RPMI8226 (cell line): Measurements from ENCODE around the gene ADGRL3.
"Not testable (repeated sequence)": the region's sequence is repeated elsewhere in the genome, so short reads cannot be mapped to it uniquely, and the experiment has no call there.

ENCODE experiments used
- DNase-seq: peaks from one replicate; pipeline ENCODE4 v3.0.0-alpha.2; 2015

The ADGRL3 gene

DNA sequence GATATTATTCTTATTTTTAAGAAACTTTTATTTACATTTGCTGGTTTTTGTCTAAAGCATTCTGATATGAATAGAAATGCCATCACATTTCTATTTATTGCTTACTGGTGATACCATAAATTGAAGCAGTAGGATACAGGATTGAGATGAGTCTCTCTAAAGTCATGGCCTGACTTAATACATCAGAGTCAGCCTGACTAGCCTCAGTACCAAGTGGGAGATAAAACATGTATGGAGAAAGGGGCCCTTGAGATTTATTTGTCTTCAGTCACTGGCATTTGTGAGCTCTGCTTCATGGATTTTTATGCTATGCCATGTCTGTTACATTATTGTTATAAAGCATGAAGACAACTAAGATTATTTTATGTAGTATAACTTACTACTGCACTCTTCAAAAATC lies 465.5 kb downstream of the ADGRL3 start:
- no peak for DNase-seq

DNA sequence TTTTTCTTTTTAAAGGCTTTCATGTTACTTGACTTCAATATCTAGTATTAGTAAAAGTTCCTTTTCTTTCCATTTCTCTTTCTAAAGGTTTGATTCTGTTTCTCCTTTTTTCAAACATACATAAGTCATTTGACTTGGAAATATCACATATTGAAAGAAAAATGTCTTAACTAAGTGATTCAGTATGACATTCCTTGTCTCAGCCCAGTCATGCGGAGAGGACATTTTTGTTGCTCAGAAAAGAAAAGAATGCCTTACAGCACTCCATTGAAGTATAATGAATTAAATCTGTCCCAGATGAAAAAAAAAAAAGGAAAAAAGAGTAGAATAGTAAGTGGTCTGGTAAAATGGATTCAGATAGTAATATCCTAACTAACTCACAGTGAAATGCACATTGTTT lies 466.1 kb downstream of the ADGRL3 start:
- DNase-seq, result no peak

DNA sequence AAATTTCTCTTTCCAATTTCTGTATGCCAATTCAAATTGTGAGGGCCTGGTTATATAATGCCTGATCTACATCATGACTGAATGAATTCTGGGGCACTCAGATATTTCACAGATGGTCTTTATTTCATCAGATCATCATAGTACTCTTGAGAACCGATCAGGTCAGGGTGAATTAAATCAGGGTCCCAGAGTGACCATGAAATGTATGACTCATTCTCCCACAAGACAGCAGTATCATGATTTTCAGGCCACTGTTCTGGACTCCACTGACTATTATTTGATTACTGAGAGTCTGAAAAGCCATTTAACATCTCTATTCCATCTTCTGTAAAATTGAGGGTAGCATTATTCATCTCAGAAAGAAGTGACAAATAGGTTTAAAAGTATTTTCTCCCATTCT lies 471.5 kb downstream of the ADGRL3 start:
- no peak for DNase-seq

DNA sequence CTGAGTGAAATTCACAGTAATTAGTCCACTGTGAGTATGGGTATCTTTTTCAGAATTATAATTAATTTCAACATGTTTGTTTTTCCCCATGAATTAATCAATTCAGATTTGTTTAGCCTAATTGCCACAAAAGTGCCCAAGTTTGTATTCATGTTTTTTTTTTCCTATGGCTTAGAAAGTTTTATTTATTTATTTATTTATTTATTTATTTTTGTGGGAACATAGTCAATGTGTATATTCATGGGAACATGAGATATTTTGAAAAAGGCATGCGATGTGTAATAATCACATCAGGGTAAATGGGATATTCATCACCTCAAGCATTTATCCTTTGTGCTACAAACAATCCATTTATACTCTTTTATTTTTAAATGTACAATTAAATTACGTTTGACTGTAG lies 475.3 kb downstream of the ADGRL3 start:
- DNase-seq, result no peak

DNA sequence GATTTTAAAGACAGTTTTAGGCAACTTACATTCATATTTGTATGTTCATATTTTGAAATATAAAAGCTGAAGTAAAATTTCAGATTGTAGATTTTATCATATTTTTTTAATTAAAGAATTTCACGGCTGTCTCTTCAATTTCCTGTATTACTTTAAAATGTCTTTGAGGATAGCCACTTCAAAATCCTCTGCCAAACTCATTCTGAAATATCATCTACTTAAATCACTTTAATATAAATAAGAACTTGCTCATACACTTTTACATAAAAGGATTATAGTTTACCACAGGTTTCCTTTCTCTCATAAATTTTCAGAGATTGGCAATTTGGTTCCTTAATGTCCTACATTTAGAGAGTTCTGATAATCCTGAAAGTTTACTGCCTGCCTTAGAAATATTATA lies 478.2 kb downstream of the ADGRL3 start:
- no peak for DNase-seq

DNA sequence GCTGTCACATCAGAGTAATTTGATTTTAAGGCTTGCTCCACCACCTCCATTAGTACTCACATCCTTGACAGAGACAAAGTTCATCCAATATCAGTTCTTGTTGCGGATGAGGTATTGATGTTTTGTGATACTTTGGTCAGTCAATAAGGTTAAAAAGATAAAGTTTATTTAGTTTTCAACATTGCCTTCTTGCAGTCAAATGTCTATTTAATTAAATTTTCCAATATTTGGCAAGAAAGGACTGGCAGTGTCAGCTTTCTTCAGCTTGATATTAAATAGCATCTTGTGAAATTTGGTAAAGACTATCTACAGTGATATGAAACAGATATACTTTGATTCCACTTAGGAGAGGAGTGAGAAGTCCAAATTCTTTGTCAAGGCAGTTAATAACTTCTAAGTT lies 493.4 kb downstream of the ADGRL3 start:
- no peak for DNase-seq

DNA sequence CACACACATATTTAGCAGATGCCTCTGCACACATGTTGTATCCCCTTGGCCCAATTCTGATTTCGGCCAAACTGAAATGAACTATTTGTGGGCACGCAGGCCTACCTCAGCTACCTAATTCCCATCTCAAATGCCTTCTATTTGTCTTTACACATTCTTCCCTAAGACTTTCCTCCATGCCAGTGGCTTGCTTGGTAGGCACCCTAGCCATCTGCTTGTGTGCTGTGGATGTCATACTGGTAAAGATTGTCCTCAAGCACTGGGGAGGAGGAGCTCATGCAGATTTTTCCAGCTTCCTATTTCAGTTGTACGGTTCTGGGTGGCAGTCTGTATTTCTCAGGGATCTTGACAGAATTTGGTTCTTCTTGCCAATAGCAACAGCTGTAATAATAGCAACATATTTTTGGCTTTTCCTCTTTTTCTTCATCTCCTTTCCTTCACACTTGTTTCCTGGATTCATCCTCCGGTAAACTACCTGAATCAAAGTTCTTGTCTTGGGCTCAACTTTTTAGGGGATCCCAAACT lies 514.3 kb downstream of the ADGRL3 start:
- no peak for DNase-seq

DNA sequence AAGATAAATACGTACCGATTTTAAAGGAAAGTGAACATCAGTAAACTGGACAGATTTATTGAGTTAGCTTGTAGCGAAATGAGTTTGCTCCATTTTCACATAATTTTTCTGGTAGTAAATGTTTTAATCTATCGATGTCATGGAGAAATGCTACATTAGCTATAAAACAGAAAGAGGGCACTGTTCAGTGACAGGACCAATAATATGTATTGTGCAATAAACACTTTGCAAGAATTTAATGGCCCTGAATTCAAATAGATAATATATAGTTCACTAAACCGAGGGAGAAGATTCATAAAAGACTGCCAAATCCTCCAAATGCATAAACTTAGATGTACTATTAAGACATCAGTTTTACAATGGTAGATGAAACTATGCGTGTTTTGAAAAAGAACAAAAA lies 516.3 kb downstream of the ADGRL3 start:
- DNase-seq, result no peak

DNA sequence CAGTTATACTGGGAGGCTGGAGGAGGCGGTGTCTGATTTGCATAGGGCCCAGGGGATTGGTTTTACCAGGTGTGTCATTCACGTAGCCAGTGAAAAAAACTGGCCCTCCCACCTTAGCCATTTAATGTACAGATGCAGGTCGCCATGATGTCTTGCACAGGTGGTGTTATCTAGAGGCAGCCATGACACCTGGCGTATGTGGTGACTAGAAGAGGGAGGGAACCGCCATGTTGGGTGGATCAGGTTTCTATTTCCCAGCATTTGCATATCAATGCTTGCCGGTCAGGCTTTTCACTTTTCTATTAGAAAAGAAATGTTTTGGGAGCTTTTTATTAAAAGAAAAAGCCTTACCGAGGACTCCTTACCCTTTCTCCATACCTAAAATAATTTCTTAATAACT lies 523.4 kb downstream of the ADGRL3 start:
- DNase-seq, result no peak

DNA sequence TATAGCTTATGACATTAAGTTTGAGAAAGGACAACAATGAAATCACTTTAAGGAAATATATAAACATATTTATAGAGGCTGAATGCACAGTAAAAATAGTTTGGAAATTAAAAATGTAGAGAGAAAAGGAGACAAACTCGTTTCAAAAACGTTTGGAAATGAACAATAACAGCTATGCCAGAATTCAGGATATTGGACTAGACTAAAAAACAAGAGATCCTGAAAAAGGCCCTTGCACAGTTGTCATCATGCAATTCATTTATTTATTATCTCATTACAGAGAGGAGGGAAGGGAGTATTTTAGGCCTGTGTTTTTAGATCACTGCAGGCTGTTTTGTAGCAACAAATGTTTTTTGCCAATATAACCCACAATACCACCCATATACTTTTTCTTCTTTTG lies 527.2 kb downstream of the ADGRL3 start:
- DNase-seq, result no peak

DNA sequence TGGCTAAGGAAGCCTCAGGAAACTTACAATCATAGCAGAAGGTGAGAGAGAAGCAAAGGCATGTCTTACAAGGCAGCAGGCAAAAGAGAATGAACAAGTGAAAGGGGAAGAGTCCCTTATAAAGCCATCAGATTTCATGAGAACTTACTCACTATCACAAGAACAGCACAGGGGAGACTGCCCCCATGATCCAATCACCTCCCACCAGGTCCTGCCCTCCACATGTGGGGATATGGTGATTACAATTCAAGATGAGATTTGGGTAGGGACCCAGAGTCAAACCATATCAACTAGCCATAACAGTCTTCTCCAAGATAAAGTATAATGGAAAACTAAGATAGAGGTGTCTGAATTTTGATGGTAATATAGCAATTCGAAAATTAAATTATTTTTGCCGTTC lies 534.3 kb downstream of the ADGRL3 start:
- DNase-seq, result no peak

DNA sequence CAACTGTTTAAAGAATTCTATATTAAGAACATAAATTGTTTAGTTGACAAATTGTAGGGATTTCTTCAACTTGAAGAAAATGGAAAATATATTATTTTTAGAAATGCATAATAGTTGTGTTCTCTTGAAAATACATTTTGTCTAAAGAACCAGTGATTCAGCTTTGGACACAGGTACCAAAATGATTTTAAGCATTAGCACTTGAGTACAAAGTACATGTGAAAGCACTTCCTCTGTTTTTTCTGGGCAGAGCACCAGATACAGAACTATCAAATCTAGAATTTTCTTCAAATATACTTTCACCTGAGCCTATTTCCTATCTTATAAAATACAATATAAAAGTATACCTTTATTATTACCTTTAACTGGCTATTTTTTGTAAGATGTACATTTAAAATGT lies 539.8 kb downstream of the ADGRL3 start:
- no peak for DNase-seq

DNA sequence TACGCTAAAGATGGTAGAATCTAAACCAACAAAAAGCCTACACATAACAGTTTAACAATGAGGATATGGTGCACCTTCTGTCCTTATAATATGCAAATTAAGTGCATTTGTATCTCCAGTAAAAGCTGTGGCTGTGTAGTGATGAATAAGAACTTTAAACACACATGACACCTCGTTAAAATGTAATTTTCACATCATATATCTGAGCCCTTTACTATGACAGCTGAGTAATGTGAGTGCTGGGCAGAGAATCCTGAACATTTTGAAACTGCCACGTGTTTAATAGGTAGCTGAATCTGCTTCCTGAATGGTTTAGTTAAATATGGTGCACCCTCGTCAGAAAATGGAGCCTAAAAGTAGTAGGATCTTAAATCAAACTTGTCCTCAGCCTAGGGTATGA lies 540.8 kb downstream of the ADGRL3 start:
- DNase-seq, result peak; percentile 2

DNA sequence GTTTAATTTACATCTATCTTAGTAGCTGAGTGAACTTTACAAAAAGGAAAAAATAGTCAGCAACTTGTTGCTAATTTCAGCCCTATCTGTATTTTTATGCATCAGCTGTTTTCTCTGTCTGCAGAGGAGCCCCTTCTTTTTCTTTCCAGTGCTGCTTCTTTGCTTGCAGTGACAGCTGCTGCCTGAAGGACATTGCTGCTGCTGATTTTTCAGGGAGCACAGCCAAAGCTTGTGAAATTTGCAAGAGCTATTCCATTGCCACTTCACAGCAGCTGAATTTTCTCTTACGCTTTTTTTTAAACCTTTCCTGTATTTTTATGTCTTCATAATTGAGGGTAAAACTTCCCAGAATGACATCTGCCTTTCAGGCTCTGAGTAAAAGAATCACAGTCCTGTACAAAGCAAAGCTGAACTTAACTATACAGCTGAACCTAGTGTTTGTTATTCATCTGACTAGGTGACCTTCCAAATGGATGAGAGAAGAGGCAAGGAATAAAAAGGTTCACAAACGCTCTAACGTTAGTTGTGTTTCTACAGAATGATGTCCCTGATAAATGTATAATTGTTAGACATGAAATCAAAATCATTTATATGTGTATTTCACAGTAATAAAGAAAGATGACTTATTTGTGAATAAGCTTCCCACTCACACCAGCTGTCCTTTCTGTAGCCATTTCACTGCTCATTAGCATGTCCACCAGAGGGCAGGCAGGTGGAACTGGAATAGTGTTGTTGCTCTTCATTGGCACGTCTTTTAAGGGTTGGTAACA lies 541.4 kb downstream of the ADGRL3 start:
- peak; percentile 26 for DNase-seq

DNA sequence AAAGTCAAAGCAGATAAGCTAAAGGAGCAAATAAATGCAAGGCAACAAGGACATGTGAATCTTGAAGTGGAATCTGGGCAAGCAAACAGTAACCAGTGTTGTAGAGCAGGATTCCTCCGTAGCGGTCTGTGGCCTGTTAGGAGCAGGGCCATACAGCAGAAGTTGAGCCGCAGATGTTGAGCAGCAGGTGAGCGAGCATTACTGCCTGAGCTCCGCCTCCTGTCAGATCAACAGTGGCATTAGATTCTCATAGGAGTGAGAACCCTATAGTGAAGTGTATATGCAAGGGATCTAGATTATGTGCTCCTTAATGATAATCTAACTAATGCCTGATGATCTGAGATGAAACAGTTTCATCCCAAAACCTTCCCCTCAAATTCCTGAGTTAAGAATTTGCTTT lies 550.7 kb downstream of the ADGRL3 start:
- no peak for DNase-seq

DNA sequence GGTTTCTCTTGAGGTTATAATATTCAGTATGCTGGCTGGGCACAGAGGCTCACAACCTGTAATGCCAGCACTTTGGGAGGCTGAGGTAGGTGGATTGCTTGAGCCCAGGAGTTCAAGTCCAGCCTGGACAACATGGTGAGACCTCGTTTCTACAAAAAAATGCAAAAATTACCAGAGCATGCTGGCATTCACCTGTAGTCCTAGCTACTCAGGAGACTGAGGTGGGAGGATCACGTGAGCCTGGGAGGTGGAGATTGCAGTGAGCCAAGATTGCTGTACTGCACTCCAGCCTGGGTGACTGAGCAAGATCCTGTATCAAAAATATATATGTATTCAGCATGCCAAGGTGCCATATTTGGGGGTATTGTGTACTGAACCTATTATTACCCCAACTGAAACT lies 552.5 kb downstream of the ADGRL3 start:
- no peak for DNase-seq

DNA sequence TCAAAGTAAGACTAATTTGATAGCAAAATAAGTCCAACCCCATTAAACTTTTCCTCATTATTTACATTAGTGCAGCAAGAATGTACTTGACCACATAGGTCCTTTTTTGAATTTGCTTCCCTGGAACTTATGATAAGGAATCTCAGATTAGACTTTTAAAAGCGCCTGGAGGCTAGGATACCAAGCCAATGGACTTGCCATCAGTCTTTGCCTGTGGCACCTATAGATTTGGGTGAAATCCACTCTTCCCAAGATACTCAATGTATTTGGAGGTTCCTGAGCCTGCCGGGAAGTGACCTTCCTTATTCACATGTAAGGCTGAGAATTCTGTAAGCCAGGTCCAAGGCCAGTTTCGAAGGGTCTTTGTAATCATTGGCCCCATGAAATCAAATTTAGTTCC lies 553.6 kb downstream of the ADGRL3 start:
- DNase-seq, result no peak

DNA sequence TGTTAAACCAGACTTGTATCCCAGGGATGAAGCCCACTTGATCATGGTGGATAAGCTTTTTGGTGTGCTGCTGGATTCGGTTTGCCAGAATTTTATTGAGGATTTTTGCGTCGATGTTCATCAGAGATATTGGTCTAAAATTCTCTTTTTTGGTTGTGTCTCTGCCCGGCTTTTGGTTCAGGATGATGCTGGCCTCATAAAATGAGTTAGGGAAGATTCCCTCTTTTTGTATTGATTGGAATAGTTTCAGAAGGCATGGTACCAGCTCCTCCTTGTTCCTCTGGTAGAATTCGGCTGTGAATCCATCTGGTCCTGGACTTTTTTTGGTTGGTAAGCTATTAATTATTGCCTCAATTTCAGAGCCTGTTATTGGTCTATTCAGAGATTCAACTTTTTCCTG lies 556.8 kb downstream of the ADGRL3 start:
- not testable (repeated sequence) for DNase-seq

DNA sequence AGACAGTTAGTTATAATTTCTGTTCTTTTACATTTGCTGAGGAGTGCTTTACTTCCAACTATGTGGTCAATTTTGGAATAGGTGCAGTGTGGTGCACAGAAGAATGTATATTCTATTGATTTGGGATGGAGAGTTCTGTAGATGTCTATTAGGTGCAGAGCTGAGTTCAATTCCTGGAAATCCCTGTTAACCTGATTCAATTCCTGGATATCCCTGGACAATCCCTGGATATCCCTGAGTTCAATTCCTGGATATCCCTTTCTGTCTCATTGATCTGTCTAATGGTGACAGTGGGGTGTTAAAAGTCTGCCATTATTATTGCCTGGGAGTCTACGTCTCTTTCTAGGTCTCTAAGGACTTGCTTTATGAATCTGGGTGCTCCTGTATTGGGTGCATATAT lies 557.9 kb downstream of the ADGRL3 start:
- not testable (repeated sequence) for DNase-seq

DNA sequence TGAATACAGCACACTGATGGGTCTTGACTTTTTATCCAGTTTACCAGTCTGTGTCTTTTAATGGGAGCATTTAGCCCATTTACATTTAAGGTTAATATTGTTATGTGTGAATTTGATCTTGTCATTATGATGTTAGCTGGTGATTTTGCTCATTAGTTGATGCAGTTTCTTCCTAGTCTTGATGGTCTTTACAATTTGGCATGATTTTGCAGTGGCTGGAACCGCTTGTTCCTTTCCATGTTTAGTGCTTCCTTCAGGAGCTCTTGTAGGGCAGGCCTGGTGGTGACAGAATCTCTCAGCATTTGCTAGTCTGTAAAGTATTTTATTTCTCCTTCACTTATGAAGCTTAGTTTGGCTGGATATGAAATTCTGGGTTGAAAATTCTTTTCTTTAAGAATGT lies 558.5 kb downstream of the ADGRL3 start:
- DNase-seq, result not testable (repeated sequence)

DNA sequence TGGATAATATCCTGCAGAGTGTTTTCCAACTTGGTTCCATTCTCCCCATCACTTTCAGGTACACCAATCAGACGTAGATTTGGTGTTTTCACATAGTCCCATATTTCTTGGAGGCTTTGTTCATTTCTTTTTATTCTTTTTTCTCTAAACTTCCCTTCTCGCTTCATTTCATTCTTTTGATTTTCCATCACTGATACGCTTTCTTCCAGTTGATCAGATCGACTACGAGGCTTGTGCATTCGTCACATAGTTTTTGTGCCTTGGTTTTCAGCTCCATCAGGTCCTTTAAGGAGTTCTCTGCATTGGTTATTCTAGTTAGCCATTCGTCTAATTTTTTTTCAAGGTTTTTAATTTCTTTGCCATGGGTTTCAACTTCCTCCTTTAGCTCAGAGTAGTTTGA lies 559.1 kb downstream of the ADGRL3 start:
- not testable (repeated sequence) for DNase-seq

DNA sequence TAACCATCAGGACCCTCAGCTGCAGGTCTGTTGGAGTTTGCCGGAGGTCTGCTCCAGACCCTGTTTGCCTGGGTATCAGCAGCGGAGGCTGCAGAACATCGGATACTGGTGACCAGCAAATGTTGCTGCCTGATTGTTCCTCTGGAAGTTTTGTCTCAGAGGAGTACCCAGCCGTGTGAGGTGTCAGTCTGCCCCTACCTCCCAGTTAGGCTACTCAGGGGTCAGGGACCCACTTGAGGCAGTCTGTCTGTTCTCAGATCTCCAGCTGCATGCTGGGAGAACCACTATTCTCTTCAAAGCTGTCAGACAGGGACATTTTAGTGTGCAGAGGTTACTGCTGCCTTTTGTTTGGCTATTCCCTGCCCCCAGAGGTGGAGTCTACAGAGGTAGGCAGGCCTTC lies 559.8 kb downstream of the ADGRL3 start:
- DNase-seq, result not testable (repeated sequence)

DNA sequence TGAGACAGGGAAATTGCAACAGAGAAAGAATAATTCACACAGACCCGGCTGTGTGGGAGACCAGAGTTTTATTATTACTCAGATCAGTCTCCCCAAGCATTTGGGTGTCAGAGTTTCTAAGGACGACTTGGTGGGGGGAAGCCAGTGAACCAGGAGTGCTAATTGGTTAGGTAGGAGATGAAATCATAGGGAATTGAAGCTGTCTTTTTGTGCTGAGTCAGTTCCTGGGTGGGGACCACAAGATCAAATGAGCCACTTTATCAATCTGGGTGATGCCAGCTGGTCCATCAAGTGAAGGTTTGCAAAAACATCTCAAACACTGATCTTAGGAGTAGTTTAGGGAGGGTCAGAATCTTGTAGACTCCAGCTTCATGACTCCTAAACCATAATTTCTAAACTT lies 560.7 kb downstream of the ADGRL3 start:
- no peak for DNase-seq

DNA sequence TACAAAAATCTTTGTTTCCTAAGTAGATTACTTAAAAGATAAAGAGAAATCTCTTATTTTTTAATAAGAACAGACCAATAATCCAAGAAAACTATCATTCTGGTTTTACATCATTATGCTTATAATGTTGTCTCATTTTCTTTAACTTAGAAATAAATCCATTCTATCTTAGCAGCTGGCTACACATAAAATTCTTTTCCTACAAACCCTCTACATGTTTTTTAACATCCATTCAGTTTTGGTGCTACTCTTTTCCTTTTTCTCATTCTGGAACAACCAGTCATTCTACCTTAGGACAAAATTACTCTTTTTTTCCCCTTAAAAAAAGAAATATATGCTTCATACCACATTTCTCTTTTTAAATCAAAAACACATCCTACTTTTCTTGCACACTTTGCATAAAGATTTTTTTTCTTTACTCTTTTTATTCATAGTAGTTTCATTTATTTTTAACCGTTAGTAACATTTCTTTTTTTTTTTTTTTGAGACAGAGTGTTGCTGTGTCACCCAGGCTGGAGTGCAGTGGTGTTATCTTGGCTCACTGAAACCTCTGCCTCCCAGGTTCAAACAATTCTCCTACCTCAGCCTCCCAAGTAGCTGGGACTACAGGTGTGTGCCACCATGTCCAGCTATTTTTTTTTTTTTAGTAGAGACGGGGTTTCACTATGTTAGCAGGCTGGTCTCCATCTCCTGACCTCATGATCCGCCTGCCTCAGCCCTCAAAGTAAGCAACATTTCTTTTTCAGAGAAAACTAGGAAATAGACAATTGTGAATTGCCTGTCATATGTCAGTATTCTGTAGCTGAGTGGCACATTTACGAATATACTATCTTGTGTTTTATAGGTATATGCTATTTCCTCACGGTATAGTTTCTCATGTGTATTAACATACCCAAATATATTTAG lies 562.8 kb downstream of the ADGRL3 start:
- no peak for DNase-seq
